HCT116 (cell line): Measurements from ENCODE around the gene FYCO1. TPM values are rescaled to one million over a fixed set of nuclear protein-coding genes. Genes with fewer than 3 reads are reported as not detected.

Experiments
- ATAC-seq: fragments of 200-7000 bp; cut with Tn5 transposase; 2 replicates; pipeline ENCODE4 v1.9.1; 2020; ENCODE audit warnings: mild to moderate bottlenecking, moderate library complexity
- BruUV-seq: library from RNA; stranded (reverse); fragments of 400-500 nt; replicated peaks from 2 replicates; lab custom pipeline; 2021; lab: Mats Ljungman, UMichigan
- CTCF ChIA-PET: fragments of 300-600 bp; sonication (Branson Sonifier 250); formaldehyde crosslinking; loops from one replicate; lab custom pipeline; 2021; ENCODE audit warnings: antibody characterized with exemption; lab: Charles Lee
- POLR2A ChIA-PET: fragments of 300-600, 350-600 bp; sonication (Branson Sonifier 250); formaldehyde crosslinking; loops from one replicate; lab custom pipeline; 2021; ENCODE audit warnings: antibody characterized with exemption; lab: Charles Lee
- RAD21 ChIA-PET, 2 experiments: fragments of 300-600 bp; sonication (Branson Sonifier 250); formaldehyde crosslinking; loops; one replicate each; lab custom pipeline; 2023; ENCODE audit warnings: low total read pairs in 2 of 2; ENCODE audit not compliant: uncharacterized antibody in 2 of 2, unreplicated experiment in 2 of 2, low non-redundant PET in 1 of 2; lab: Charles Lee
- DNase-seq: peaks from one replicate; pipeline ENCODE4 v3.0.0-alpha.2; 2010; ENCODE audit warnings: low read depth, low spot score
- H2AFZ ChIP-seq: fragments of 200-600 bp; shearing (Covaris generic), sonication (generic); 2 replicates; pipeline ENCODE4 v1.6.1; 2017; ENCODE audit warnings: low read depth, mixed run types, mixed read lengths, antibody characterized with exemption, low read length; ENCODE audit not compliant: poor library complexity, severe bottlenecking
- H3K27ac ChIP-seq: 2 replicates; pipeline ENCODE4 v1.5.1; 2012; ENCODE audit warnings: low read depth, low read length
- H3K27me3 ChIP-seq: fragments of 200-600 bp; sonication (generic); 2 replicates; pipeline ENCODE4 v1.6.1; 2016; ENCODE audit warnings: mixed run types, low read length, mixed read lengths; ENCODE audit not compliant: insufficient read depth
- H3K36me3 ChIP-seq, 2 experiments: fragments of 200-500 bp in 1 of 2; fragments of 200-600 bp in 1 of 2; sonication (Bioruptor generic) in 1 of 2; sonication (generic) in 1 of 2; 2 replicates each; pipeline versions ENCODE4 v1.5.1 to v1.6.1; 2014 to 2016; ENCODE audit warnings: low read length in 2 of 2, inconsistent platforms in 1 of 2, mixed read lengths in 1 of 2, mixed run types in 1 of 2; ENCODE audit not compliant: insufficient read depth in 2 of 2, control insufficient read depth in 1 of 2
- H3K4me1 ChIP-seq, 2 experiments: fragments of 200-600 bp in 1 of 2; sonication (generic) in 1 of 2; 2 replicates each; pipeline versions ENCODE4 v1.5.1 to v1.6.1; 2012 to 2017; ENCODE audit warnings: low read length in 2 of 2, inconsistent platforms in 1 of 2, mild to moderate bottlenecking in 1 of 2, mixed read lengths in 1 of 2, mixed run types in 1 of 2, moderate library complexity in 1 of 2; ENCODE audit not compliant: insufficient read depth in 2 of 2, control insufficient read depth in 1 of 2
- H3K4me2 ChIP-seq: fragments of 200-600 bp; sonication (generic); 2 replicates; pipeline ENCODE4 v1.6.1; 2017; ENCODE audit warnings: mixed run types, low read length, mixed read lengths
- H3K4me3 ChIP-seq, 2 experiments: fragments of 200-600 bp in 1 of 2; sonication (generic) in 1 of 2; replicated peaks in 1 of 2; 2 replicates each; pipeline ENCODE4 v1.5.1; 2011 to 2016; ENCODE audit warnings: low read length in 2 of 2, control low read depth in 1 of 2, low read depth in 1 of 2, mild to moderate bottlenecking in 1 of 2, mixed read lengths in 1 of 2, mixed run types in 1 of 2
- H3K79me2 ChIP-seq: fragments of 200-600 bp; sonication (generic); 2 replicates; pipeline ENCODE4 v1.6.1; 2017; ENCODE audit warnings: mild to moderate bottlenecking, mixed run types, low read length, moderate library complexity, mixed read lengths; ENCODE audit not compliant: insufficient read depth
- H3K9ac ChIP-seq: fragments of 200-600 bp; sonication (generic); 2 replicates; pipeline ENCODE4 v1.6.1; 2016; ENCODE audit warnings: low read length, mixed read lengths
- H3K9me2 ChIP-seq: fragments of 200-600 bp; sonication (generic), shearing (Covaris generic); 2 replicates; pipeline ENCODE4 v1.6.1; 2017; ENCODE audit warnings: mixed run types, mild to moderate bottlenecking, moderate library complexity; ENCODE audit not compliant: insufficient read depth
- H3K9me3 ChIP-seq, 2 experiments: fragments of 200-500 bp in 1 of 2; fragments of 200-600 bp in 1 of 2; sonication (Bioruptor generic) in 1 of 2; sonication (generic) in 1 of 2; 2 replicates each; pipeline ENCODE4 v1.6.1; 2014 to 2017; ENCODE audit warnings: low read length in 2 of 2, mixed read lengths in 2 of 2, inconsistent platforms in 1 of 2, low read depth in 1 of 2, mild to moderate bottlenecking in 1 of 2, mixed run types in 1 of 2, moderate library complexity in 1 of 2; ENCODE audit not compliant: control insufficient read depth in 1 of 2, insufficient read depth in 1 of 2
- H4K20me1 ChIP-seq: fragments of 200-600 bp; sonication (generic), shearing (Covaris generic); 2 replicates; pipeline ENCODE4 v1.6.1; 2017; ENCODE audit warnings: mixed run types, mild to moderate bottlenecking, moderate library complexity; ENCODE audit not compliant: insufficient read depth
- ATF3 ChIP-seq: IDR thresholded peaks from 2 replicates; pipeline ENCODE4 v1.6.1; 2012
- ELF1 ChIP-seq: IDR thresholded peaks from 2 replicates; pipeline ENCODE4 v1.6.1; 2012; ENCODE audit warnings: low read depth, borderline replicate concordance
- EZH2phosphoT487 ChIP-seq: fragments of 200-600 bp; IDR thresholded peaks from 2 replicates; pipeline ENCODE4 v1.6.1; 2018; ENCODE audit warnings: antibody characterized with exemption, borderline replicate concordance
- FOSL1 ChIP-seq: IDR thresholded peaks from 2 replicates; pipeline ENCODE4 v1.6.1; 2012; ENCODE audit warnings: low read depth
- JUND ChIP-seq: IDR thresholded peaks from 2 replicates; pipeline ENCODE4 v1.6.1; 2012
- POLR2AphosphoS5 ChIP-seq: IDR thresholded peaks from 2 replicates; pipeline ENCODE4 v1.6.1; 2011; ENCODE audit warnings: mild to moderate bottlenecking, low read depth, low read length, moderate library complexity
- RAD21 ChIP-seq: IDR thresholded peaks from 2 replicates; pipeline ENCODE4 v1.6.1; 2012; ENCODE audit warnings: low read depth, mild to moderate bottlenecking
- SIN3A ChIP-seq: IDR thresholded peaks from 2 replicates; pipeline ENCODE4 v1.6.1; 2012; ENCODE audit warnings: low read depth
- SP1 ChIP-seq: IDR thresholded peaks from 2 replicates; pipeline ENCODE4 v1.6.1; 2012; ENCODE audit warnings: low read depth
- YY1 ChIP-seq: IDR thresholded peaks from 2 replicates; pipeline ENCODE4 v1.6.1; 2011; ENCODE audit warnings: low read length, low read depth, moderate library complexity, mild to moderate bottlenecking; ENCODE audit not compliant: insufficient replicate concordance; ENCODE audit errors: extremely low read depth
- ZBTB33 ChIP-seq: IDR thresholded peaks from 2 replicates; pipeline ENCODE4 v1.6.1; 2011; ENCODE audit warnings: mild to moderate bottlenecking, low read length, moderate library complexity; ENCODE audit not compliant: insufficient replicate concordance; ENCODE audit errors: extremely low read depth
- ZFX ChIP-seq: fragments of 450-650 bp; IDR thresholded peaks from 2 replicates; pipeline ENCODE4 v1.6.1; 2017
- intact Hi-C: fragments of 100-400 bp; cut with micrococcal nuclease; formaldehyde crosslinking; loops from 2 replicates; pipeline ENCODE4 v1.10.0; 2022
- total RNA-seq: library from RNA; stranded (reverse); gene quantifications from one replicate; pipeline ENCODE4 v1.2.1, GENCODE V29; 2021; ENCODE audit not compliant: unreplicated experiment
- TF ChIP-seq, protein P1 (sequence below), 3 experiments: fragments of 200-600 bp in 1 of 3; sonication (generic) in 1 of 3; IDR thresholded peaks in 2 of 3; conservative IDR thresholded peaks in 1 of 3; 2 replicates each; pipeline ENCODE4 v1.5.1; 2012 to 2017; ENCODE audit warnings: low read depth in 2 of 3, low read length in 2 of 3, antibody characterized with exemption in 1 of 3, borderline replicate concordance in 1 of 3, control low read depth in 1 of 3, mild to moderate bottlenecking in 1 of 3, mixed read lengths in 1 of 3, mixed run types in 1 of 3, moderate library complexity in 1 of 3; ENCODE audit not compliant: insufficient read depth in 1 of 3
- TF ChIP-seq, protein P2 (sequence below): IDR thresholded peaks from 2 replicates; pipeline ENCODE4 v1.6.1; 2012

Gene FYCO1
- total RNA-seq, 1 experiment from 2014 or later, result 15.8 TPM

DNA sequence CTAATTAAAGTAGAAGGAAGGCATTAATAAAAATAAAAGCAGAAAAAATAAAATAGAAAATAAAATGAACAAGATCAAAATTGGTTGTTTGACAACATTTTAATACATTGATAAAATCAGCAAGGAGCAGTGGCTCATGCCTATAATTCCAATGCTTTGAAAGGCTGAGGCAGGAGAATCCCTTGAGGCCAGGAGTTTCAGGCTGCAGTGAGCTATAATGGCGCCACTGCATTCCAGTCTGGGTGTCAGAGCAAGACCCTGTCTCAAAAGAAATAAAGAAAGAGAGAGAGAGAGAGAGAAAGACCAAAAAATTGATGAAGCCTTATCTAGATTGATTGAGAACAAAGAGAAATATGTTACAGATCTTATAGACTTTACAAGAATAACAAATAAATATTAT lies 29.5 kb upstream of the FYCO1 start:
- POLR2A ChIA-PET, result no interaction called here
- H3K9me3 ChIP-seq, result peaks cover 8 to 9% of the 10 kb centered on the region in 2 experiments; a peak in 2 of 4 replicates
- BruUV-seq, result no TSS peak
- CTCF ChIA-PET, result no interaction called here
- no peaks in the 10 kb centered on the region for H3K36me3 ChIP-seq
- DNase-seq (no peak), ATAC-seq (no peak)
- H3K4me3 ChIP-seq, result no peak overlapping the region
- no peak overlapping the region for H3K4me2 ChIP-seq
- no peaks in the 10 kb centered on the region for H4K20me1 ChIP-seq
- TF ChIP-seq, protein P1, sequence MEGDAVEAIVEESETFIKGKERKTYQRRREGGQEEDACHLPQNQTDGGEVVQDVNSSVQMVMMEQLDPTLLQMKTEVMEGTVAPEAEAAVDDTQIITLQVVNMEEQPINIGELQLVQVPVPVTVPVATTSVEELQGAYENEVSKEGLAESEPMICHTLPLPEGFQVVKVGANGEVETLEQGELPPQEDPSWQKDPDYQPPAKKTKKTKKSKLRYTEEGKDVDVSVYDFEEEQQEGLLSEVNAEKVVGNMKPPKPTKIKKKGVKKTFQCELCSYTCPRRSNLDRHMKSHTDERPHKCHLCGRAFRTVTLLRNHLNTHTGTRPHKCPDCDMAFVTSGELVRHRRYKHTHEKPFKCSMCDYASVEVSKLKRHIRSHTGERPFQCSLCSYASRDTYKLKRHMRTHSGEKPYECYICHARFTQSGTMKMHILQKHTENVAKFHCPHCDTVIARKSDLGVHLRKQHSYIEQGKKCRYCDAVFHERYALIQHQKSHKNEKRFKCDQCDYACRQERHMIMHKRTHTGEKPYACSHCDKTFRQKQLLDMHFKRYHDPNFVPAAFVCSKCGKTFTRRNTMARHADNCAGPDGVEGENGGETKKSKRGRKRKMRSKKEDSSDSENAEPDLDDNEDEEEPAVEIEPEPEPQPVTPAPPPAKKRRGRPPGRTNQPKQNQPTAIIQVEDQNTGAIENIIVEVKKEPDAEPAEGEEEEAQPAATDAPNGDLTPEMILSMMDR (IDR thresholded peaks at IDR 0.05 in 2 of 3, conservative IDR thresholded peaks at IDR 0.05 in 1 of 3; ENCODE audit: borderline replicate concordance in 1 of 3, insufficient read depth in 1 of 3, low read depth in 2 of 3, low read length in 2 of 3), result no peak
- no peaks in the 10 kb centered on the region for H3K4me1 ChIP-seq
- no peak overlapping the region for H3K9ac ChIP-seq
- no peaks in the 10 kb centered on the region for H3K27me3 ChIP-seq
- H3K9me2 ChIP-seq, result no peaks in the 10 kb centered on the region
- intact Hi-C loops, result no loop called here
- RAD21 ChIA-PET, result no interaction called here
- no peaks in the 10 kb centered on the region for H3K79me2 ChIP-seq
- no peak overlapping the region for H3K27ac ChIP-seq
- no peak overlapping the region for H2AFZ ChIP-seq

GRCh38 chr3:46024131-46024530 lies 28.5 kb upstream of the FYCO1 start:
- no peaks in the 10 kb centered on the region for H3K79me2 ChIP-seq
- ChIA-PET POLR2A (no interaction called here), RAD21 (no interaction called here), CTCF (no interaction called here)
- no peak overlapping the region for H3K9ac ChIP-seq
- intact Hi-C loops, result no loop called here
- no peak overlapping the region for H2AFZ ChIP-seq
- H3K4me1 ChIP-seq, result no peaks in the 10 kb centered on the region
- H3K27ac ChIP-seq, result no peak overlapping the region
- H3K9me3 ChIP-seq, result peaks cover 8 to 9% of the 10 kb centered on the region in 2 experiments; a peak in 2 of 4 replicates
- no peak for DNase-seq
- H3K36me3 ChIP-seq, result no peaks in the 10 kb centered on the region
- ATAC-seq, result no peak
- no TSS peak for BruUV-seq
- no peaks in the 10 kb centered on the region for H3K9me2 ChIP-seq
- H4K20me1 ChIP-seq, result no peaks in the 10 kb centered on the region
- H3K4me3 ChIP-seq, result no peak overlapping the region
- H3K4me2 ChIP-seq, result no peak overlapping the region
- H3K27me3 ChIP-seq, result no peaks in the 10 kb centered on the region
- TF ChIP-seq SIN3A (no peak), RAD21 (no peak), ZFX (no peak), POLR2AphosphoS5 (no peak), ELF1 (no peak), SP1 (no peak), FOSL1 (no peak), EZH2phosphoT487 (no peak), ATF3 (no peak), ZBTB33 (no peak), YY1 (no peak), JUND (no peak)
- TF ChIP-seq, protein P2, sequence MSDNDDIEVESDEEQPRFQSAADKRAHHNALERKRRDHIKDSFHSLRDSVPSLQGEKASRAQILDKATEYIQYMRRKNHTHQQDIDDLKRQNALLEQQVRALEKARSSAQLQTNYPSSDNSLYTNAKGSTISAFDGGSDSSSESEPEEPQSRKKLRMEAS, result no peak
- TF ChIP-seq, protein P1 (IDR thresholded peaks at IDR 0.05 in 2 of 3, conservative IDR thresholded peaks at IDR 0.05 in 1 of 3; ENCODE audit: borderline replicate concordance in 1 of 3, insufficient read depth in 1 of 3, low read depth in 2 of 3, low read length in 2 of 3), result no peak
